AG08395 (cell line): ENCODE measurements around the gene CDK6.
A peak's percentile ranks its signal among the peaks of the same experiment; 100 is the strongest.

Source experiments
- DNase-seq: peaks from one replicate; pipeline ENCODE4 v3.0.0; 2012; ENCODE audit warnings: mixed read lengths, low spot score

Gene CDK6

GRCh38 chr7:92793656-92794205 lies 42.6 kb downstream of the CDK6 start:
- DNase-seq = no peak

DNA sequence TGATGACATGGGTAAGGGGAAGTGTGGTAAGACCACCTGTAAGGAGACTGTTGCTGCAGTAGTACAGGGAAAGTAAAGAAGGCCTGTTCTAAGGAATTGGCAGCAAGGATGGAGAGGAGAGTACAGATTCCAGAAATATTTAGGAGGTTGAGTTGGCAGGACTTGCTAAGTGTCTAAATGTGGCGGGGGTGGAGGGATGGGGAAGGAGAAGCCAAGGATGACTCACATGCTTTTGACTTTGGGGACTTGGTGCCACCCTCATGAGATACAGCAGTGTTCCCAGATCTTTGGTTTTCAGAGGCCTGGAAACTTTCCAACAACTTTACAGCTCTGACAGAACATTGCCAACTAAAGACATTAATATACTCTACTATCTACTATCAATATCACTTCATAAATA lies 45.4 kb downstream of the CDK6 start:
- DNase-seq = peak; percentile 84

DNA sequence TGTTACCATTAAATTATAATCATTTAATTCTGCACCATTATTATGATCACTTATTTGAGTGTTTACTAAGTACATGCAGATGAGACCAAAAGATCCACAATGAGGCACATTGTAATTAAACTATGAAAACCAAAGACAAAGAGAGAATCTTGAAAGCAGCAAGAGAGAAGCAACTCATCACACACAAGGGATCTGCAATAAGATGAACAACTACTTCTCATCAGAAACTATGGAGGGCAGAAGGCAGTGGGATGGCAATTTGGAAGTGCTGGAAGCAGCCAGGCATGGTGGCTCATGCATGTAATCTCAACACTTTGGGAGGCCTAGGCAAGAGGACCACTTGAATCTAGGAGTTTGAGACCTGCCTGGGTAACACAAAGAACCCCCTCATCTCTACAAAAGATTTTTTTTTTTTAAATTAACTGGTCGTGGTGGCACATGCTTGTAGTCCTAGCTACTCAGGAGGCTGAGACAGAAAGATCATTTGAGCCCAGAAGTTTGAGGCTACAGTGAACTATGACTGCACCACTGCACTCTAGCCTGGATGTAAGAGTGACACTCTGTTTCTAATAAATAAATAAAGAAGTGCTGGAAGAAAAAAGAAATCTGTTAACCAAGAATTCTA lies 47.7 kb downstream of the CDK6 start:
- DNase-seq = no peak

GRCh38 chr7:92785923-92786322 lies 50.5 kb downstream of the CDK6 start:
- peak; percentile 60 for DNase-seq

- no peak for DNase-seq
Observed at GRCh38 chr7:92784935-92785334, 51.4 kb downstream of the CDK6 start.

GRCh38 chr7:92783260-92784201 lies 52.8 kb downstream of the CDK6 start:
- DNase-seq = no peak

GRCh38 chr7:92782855-92783254 lies 53.5 kb downstream of the CDK6 start:
- DNase-seq = no peak

DNA sequence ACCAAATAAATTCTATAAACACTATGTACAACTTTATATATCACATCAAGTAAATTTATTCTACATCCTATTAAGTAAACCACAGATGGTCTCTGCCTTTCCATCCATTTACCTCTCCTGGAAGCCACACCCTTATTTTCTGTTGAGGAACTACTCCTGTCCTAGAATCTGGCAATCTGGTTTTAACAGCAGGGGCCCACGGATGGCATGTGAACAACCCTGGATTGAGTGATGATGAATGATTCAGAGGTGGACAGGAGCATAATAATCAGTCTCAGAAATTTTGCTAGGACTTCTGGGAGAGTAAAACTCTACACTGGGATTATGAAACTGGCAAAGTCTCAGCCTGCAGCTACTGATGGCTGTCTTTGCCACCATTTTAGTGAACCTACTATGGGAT lies 54.1 kb downstream of the CDK6 start:
- DNase-seq = no peak

DNA sequence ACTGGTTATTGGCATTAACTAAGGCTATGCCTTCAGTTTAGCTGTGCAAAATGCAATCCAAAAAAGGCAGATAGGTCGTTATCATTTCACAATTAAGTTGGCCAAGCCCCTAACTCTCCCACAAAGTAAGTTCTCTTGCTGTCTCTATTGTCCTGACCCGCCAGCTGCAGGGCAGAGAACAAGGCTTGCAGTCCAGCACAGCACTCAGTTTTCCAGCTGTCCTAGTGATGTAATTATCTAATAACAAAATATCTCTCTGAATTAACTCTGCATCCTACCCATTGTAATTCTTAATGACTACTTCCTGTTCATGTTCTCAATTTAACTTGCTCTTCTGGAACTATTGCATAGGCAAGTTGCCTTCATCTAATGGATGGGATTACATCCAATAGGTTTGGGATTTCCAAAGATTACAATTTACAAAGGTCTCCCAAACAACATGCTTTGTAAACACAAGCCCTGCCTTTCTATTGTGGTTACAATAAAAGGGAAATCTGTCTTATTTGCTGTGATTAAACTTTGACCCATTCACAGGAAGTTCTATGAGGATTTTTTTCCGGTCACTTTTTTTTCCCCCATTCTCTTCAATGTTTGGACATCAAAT lies 55.2 kb downstream of the CDK6 start:
- DNase-seq = no peak

GRCh38 chr7:92778972-92779371 lies 57.4 kb downstream of the CDK6 start:
- peak; percentile 37 for DNase-seq

DNA sequence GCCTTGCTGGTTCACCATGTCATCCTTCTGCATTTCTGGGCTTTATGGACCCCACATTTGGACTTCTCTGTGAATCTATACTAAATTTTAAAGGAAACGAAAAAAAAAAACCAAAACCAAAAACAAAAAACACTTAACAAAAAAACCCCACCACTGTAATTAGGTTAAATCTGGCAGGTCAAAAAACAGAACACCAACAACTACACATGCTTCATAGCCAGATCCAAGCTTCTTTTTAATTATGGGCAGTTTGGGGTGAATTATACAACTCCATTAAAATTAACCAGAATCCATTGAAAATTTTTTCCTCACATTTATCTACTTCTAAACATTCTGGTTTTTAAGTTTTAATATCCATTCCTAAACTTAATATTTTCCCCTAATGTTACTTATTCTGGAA lies 58.4 kb downstream of the CDK6 start:
- DNase-seq = no peak

- DNase-seq = no peak
Observed at GRCh38 chr7:92773808-92774207, 62.6 kb downstream of the CDK6 start.

- DNase-seq = no peak
Observed at GRCh38 chr7:92769844-92770243, 66.5 kb downstream of the CDK6 start.

DNA sequence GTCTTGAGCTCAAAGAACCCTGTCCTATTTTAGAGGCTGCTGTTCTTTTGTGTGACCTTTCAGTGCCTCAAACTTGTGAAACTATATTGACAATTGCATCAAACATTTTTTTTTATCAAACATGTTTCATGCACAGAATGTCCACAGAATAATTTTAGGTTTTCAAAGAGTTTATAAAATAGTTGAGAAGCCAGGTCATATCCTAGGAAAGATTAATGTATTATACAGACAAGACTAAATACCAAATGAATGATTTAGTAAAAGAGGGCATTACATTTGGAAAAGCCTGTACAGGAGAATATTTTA lies 67.0 kb downstream of the CDK6 start:
- no peak for DNase-seq

GRCh38 chr7:92768501-92769393 lies 67.6 kb downstream of the CDK6 start:
- DNase-seq = no peak

DNA sequence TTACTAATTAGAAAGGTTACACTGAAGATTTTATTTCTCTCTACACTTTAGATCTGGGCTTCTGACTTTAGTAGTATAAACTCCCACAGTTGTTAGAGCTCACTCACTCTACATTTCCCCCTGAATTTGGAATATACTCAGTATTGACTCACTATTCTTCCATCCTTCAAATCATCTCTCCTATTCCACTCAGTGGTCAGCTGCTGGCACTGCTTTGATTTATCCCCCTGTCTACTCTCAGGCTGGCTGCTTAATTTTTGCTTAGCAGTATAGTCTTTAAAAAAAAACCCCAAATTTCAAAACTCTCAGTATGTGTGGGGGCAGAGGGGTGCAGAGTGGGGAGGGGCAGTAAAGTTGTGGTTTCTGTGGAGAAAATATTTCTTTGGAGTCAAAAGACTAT lies 68.9 kb downstream of the CDK6 start:
- peak; percentile 26 for DNase-seq

DNA sequence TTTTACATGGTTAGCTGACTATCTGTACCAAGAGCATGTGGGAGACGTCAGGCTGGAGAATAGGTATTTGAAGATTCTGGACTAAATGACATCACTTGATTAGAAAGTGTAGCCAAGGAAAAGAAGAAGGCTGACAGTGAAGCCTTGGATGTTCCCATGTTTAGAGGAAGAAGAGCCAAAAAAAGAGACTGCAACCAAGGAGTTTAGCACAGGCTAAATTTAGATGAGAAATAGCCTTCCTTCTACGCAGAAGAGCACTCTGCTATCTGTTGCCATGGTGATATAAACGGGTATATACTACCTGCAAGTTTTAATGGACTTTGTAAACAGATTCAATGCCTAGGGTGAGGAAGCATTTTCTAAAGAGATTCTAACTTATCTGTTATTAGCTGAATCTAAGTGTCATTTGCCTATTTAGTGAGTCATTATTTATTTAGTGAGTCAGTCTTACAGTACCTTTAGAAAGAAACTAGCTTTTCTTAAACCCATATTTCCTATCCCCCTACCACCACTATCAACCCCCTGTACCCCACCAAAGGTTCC lies 69.8 kb downstream of the CDK6 start:
- no peak for DNase-seq

DNA sequence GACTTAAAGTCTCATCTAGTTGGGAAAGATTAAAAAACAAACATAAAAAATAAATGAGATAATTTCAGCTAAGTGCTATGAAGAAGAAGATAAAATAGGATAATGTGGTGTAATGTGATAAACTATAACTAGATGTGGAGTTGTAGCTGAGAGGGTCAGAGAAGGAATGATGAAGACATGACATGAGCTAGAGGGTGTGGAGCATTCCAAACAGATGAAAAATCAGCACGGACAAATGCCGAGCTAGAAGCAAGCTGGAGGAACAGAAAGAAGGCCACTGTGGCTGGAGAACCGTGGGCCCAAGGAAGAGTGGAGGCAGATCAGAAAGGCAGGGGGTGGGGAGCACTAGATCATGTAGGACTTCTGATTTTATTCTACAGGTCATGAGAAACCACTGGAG lies 70.6 kb downstream of the CDK6 start:
- peak; percentile 67 for DNase-seq

- peak; percentile 44 for DNase-seq
Observed at GRCh38 chr7:92763636-92764423, 72.5 kb downstream of the CDK6 start.

DNA sequence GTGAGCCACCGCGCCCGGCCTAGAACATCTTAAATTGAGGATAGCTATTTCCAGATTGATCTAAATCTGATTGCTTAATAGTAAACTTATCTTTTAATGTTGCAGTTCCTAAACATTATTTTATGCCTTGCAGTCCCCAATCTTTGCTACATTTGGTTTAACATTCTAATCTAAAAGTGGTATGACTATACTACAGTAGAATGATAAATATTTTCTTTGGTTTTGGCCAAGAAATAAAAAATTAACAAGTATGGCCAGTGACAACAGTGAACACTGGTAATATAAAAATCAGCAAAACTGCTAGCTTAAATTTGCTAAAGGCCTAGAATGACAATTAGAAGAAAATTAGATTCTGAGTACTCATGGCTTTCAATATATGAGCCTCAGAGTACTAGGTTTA lies 73.5 kb downstream of the CDK6 start:
- DNase-seq = no peak
